Gastrocnemius medialis (tissue), 4 donors: ENCODE results near the gene LRFN2. TPM values are rescaled to one million over a fixed set of nuclear protein-coding genes. Genes with fewer than 3 reads are reported as not detected.

ENCODE experiments used
- ATAC-seq, 2 donors: fragments of 150-250 bp; one replicate each; pipeline ENCODE4 v1.9.1; 2016
- DNase-seq, 2 donors: peaks; one replicate each; pipeline ENCODE4 v3.0.0-alpha.2; 2019
- H3K27ac ChIP-seq, 4 donors: fragments of 200-600 bp; sonication (generic); 1 replicate in 1 of 4; 2 replicates in 3 of 4; pipeline ENCODE4 v1.5.1; 2016 to 2018; ENCODE audit warnings: mild to moderate bottlenecking in 2 of 4, moderate library complexity in 1 of 4
- H3K27me3 ChIP-seq, 3 donors: fragments of 200-600 bp; sonication (generic) in 2 of 3; 1 replicate in 1 of 3; 2 replicates in 2 of 3; pipeline versions ENCODE4 v1.5.1 to v1.6.0; 2016 to 2019; ENCODE audit warnings: mild to moderate bottlenecking in 1 of 3, moderate library complexity in 1 of 3
- H3K36me3 ChIP-seq, 2 donors: fragments of 200-600 bp; sonication (generic) in 1 of 2; one replicate each; pipeline ENCODE4 v1.5.1; 2017 to 2018
- H3K4me1 ChIP-seq, 2 donors: fragments of 200-600 bp; sonication (generic) in 1 of 2; one replicate each; pipeline ENCODE4 v1.5.1; 2016 to 2017; ENCODE audit warnings: mild to moderate bottlenecking in 2 of 2
- H3K4me3 ChIP-seq, 4 donors: fragments of 200-600 bp; sonication (generic) in 3 of 4; 1 replicate in 1 of 4; 2 replicates in 3 of 4; pipeline ENCODE4 v1.5.1; 2016 to 2019; ENCODE audit warnings: mild to moderate bottlenecking in 2 of 4
- H3K9me3 ChIP-seq, 3 donors: fragments of 200-600 bp; sonication (generic) in 2 of 3; 1 replicate in 1 of 3; 2 replicates in 2 of 3; pipeline ENCODE4 v1.5.1; 2016 to 2019
- CTCF ChIP-seq, 5 experiments: fragments of 450-650 bp in 3 of 5; fragments of 200-600 bp in 2 of 5; sonication (generic) in 2 of 5; IDR thresholded peaks in 4 of 5; conservative IDR thresholded peaks in 1 of 5; 1 replicate in 4 of 5; 2 replicates in 1 of 5; pipeline ENCODE4 v1.5.1; 2016 to 2019; ENCODE audit warnings: antibody characterized with exemption in 5 of 5, mild to moderate bottlenecking in 3 of 5, moderate library complexity in 3 of 5
- POLR2A ChIP-seq, 2 donors: fragments of 450-650 bp; IDR thresholded peaks; one replicate each; pipeline ENCODE4 v1.6.1; 2017; ENCODE audit warnings: antibody characterized with exemption in 2 of 2, mild to moderate bottlenecking in 2 of 2, moderate library complexity in 2 of 2
- in situ Hi-C, 4 donors: fragments of 200-750 bp; cut with MboI; loops; one replicate each; pipeline versions ENCODE4 v1.15.0 to v1.8.0; 2017; ENCODE audit warnings: low sequenced_read_pairs in 4 of 4
- intact Hi-C: fragments of 100-400 bp; cut with DNase I; formaldehyde crosslinking; loops from one replicate; pipeline ENCODE4 v1.15.1; 2023; ENCODE audit warnings: low total_unique reads
- total RNA-seq, 4 donors: library from RNA; depleted of rRNA; stranded (reverse); fragments of >200 nt; gene quantifications; one replicate each; pipeline versions ENCODE4 v1.1.0 to v1.2.3, GENCODE V29; 2016

The LRFN2 gene
- total RNA-seq, 4 donors from 2014 or later = not detected

- in situ Hi-C loops (no loop called here), intact Hi-C loops (loop anchor here (5.0 kb wide), 1 partner anchor 173 kb away; the partner anchor contains the start of gene LRFN2)
- Histone ChIP-seq H3K4me1 (peaks cover 28 to 30% of the 10 kb centered on the region in 2 donors), H3K9me3 (no peaks in the 10 kb centered on the region), H3K27me3 (no peaks in the 10 kb centered on the region), H3K4me3 (no peak overlapping the region), H3K36me3 (no peaks in the 10 kb centered on the region), H3K27ac (no peak overlapping the region)
- no peak for TF ChIP-seq POLR2A (IDR thresholded peaks at IDR 0.05)
- TF ChIP-seq CTCF (IDR thresholded peaks at IDR 0.05 in 4 of 5, conservative IDR thresholded peaks at IDR 0.05 in 1 of 5) = no peak
- DNase-seq (no peak), ATAC-seq (no peak)
Observed at GRCh38 chr6:40414617-40415016, 172.5 kb downstream of the LRFN2 start.

DNA sequence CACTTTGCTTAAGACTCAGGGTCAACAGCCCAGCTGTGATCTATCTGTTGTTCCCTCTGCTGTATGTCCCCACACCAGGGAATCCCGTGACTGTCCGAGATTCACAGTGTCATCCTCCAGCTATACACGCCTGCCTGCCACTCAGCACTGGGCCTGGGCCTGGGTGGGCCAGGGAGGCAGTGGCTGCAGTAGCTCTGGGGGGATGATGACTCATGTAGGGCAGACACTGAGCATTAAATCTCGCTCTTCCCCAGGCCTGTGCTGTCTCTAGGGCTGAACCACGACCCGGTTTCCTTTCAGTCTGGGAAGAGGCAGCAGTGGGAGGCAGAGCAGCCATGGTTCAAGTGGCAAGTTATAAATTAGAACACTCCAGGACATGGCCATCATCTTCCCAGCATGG lies 173.9 kb downstream of the LRFN2 start:
- Histone ChIP-seq H3K4me1 (peaks cover 17 to 20% of the 10 kb centered on the region in 2 donors), H3K27me3 (no peaks in the 10 kb centered on the region), H3K36me3 (no peaks in the 10 kb centered on the region), H3K9me3 (no peaks in the 10 kb centered on the region), H3K27ac (no peak overlapping the region), H3K4me3 (no peak overlapping the region)
- in situ Hi-C loops = no loop called here
- no peak for TF ChIP-seq POLR2A (IDR thresholded peaks at IDR 0.05)
- no peak for TF ChIP-seq CTCF (IDR thresholded peaks at IDR 0.05 in 4 of 5, conservative IDR thresholded peaks at IDR 0.05 in 1 of 5)
- intact Hi-C loops = no loop called here
- ATAC-seq (no peak), DNase-seq (no peak)

- H3K27me3 ChIP-seq = no peaks in the 10 kb centered on the region
- peaks cover 5 to 6% of the 10 kb centered on the region in 2 donors for H3K4me1 ChIP-seq
- H3K36me3 ChIP-seq = no peaks in the 10 kb centered on the region
- in situ Hi-C loops = no loop called here
- no peak overlapping the region for H3K27ac ChIP-seq
- no peak for DNase-seq
- intact Hi-C loops = no loop called here
- H3K4me3 ChIP-seq = no peak overlapping the region
- ATAC-seq = no peak
- no peak for TF ChIP-seq POLR2A (IDR thresholded peaks at IDR 0.05)
- no peak for TF ChIP-seq CTCF (IDR thresholded peaks at IDR 0.05 in 4 of 5, conservative IDR thresholded peaks at IDR 0.05 in 1 of 5)
- no peaks in the 10 kb centered on the region for H3K9me3 ChIP-seq
Observed at GRCh38 chr6:40411881-40412280, 175.3 kb downstream of the LRFN2 start.

DNA sequence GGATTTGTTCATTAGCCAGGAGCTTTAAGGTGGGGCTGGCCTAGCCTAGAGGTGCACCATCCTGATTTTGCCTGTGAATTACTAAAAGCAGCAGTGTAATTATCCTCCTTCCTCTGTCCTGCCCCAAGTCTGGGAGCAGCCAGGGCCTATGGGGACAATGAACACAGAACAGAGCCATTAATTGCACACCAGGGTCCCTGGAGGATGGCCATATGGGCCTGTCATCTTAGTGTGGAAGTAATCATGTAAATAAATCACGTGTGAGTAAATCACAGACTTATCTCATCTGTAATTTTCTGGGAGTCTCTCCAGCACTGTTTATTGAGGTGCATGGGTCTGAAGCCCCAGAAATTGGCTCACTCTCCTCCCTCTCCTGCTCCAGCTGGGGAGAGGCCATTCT lies 176.3 kb downstream of the LRFN2 start:
- Histone ChIP-seq H3K27me3 (no peaks in the 10 kb centered on the region), H3K4me3 (no peak overlapping the region), H3K9me3 (no peaks in the 10 kb centered on the region), H3K36me3 (no peaks in the 10 kb centered on the region), H3K27ac (no peak overlapping the region), H3K4me1 (no peaks in the 10 kb centered on the region)
- ATAC-seq = no peak
- no peak for DNase-seq
- intact Hi-C loops (no loop called here), in situ Hi-C loops (no loop called here)
- TF ChIP-seq POLR2A (IDR thresholded peaks at IDR 0.05) = no peak
- TF ChIP-seq CTCF (IDR thresholded peaks at IDR 0.05 in 4 of 5, conservative IDR thresholded peaks at IDR 0.05 in 1 of 5) = no peak

- no peak overlapping the region for H3K4me3 ChIP-seq
- no peaks in the 10 kb centered on the region for H3K9me3 ChIP-seq
- ATAC-seq (no peak), DNase-seq (no peak)
- H3K27ac ChIP-seq = no peak overlapping the region
- TF ChIP-seq CTCF (IDR thresholded peaks at IDR 0.05 in 4 of 5, conservative IDR thresholded peaks at IDR 0.05 in 1 of 5) (no peak), POLR2A (IDR thresholded peaks at IDR 0.05) (no peak)
- in situ Hi-C loops = no loop called here
- H3K4me1 ChIP-seq = no peaks in the 10 kb centered on the region
- H3K27me3 ChIP-seq = no peaks in the 10 kb centered on the region
- H3K36me3 ChIP-seq = no peaks in the 10 kb centered on the region
- intact Hi-C loops = no loop called here
Observed at GRCh38 chr6:40409716-40410397, 177.3 kb downstream of the LRFN2 start.
